Spleen (tissue), 11 donors: ENCODE results near the gene NXPE3. TPM values are rescaled to one million over a fixed set of nuclear protein-coding genes. Genes with fewer than 3 reads are reported as not detected.
A peak's percentile ranks its signal among the peaks of the same experiment; 100 is the strongest.

Experiments
- DNase-seq: peaks from one replicate; pipeline ENCODE4 v3.0.0-alpha.2; 2020
- H3K27ac ChIP-seq, 8 donors: fragments of 200-600 bp; sonication (generic) in 7 of 8; 1 replicate in 4 of 8; 2 replicates in 4 of 8; pipeline versions ENCODE4 v1.5.0 to v1.8.0; 2016 to 2021; ENCODE audit warnings: inconsistent platforms in 4 of 8, mild to moderate bottlenecking in 4 of 8, moderate library complexity in 1 of 8
- H3K27me3 ChIP-seq, 7 donors: fragments of 200-600 bp; sonication (generic) in 6 of 7; replicated peaks in 1 of 7; 1 replicate in 4 of 7; 2 replicates in 3 of 7; pipeline versions ENCODE4 v1.5.0 to v1.8.0; 2016 to 2021; ENCODE audit warnings: inconsistent platforms in 3 of 7, mild to moderate bottlenecking in 1 of 7
- H3K36me3 ChIP-seq, 6 donors: fragments of 200-600 bp; sonication (generic) in 5 of 6; 1 replicate in 4 of 6; 2 replicates in 2 of 6; pipeline versions ENCODE4 v1.5.0 to v1.8.0; 2016 to 2021; ENCODE audit warnings: inconsistent platforms in 2 of 6
- H3K4me1 ChIP-seq, 6 donors: fragments of 200-600 bp; sonication (generic) in 5 of 6; 1 replicate in 3 of 6; 2 replicates in 3 of 6; pipeline versions ENCODE4 v1.5.0 to v1.8.0; 2016 to 2021; ENCODE audit warnings: inconsistent platforms in 3 of 6
- H3K4me3 ChIP-seq, 8 donors: fragments of 200-600 bp; sonication (generic) in 7 of 8; 1 replicate in 4 of 8; 2 replicates in 4 of 8; pipeline versions ENCODE4 v1.5.0 to v1.8.0; 2016 to 2021; ENCODE audit warnings: inconsistent platforms in 4 of 8, mild to moderate bottlenecking in 4 of 8, moderate library complexity in 2 of 8
- H3K9me3 ChIP-seq, 8 donors: fragments of 200-600 bp; sonication (generic) in 7 of 8; 1 replicate in 4 of 8; 2 replicates in 4 of 8; pipeline versions ENCODE4 v1.5.0 to v1.8.0; 2016 to 2021; ENCODE audit warnings: inconsistent platforms in 4 of 8
- CTCF ChIP-seq, 11 experiments: fragments of 200-600 bp in 7 of 11; fragments of 450-650 bp in 4 of 11; sonication (generic) in 4 of 11; IDR thresholded peaks in 8 of 11; conservative IDR thresholded peaks in 3 of 11; 1 replicate in 7 of 11; 2 replicates in 4 of 11; pipeline versions ENCODE4 v1.4.0 to v1.8.0; 2016 to 2021; ENCODE audit warnings: antibody characterized with exemption in 11 of 11, inconsistent platforms in 4 of 11, mild to moderate bottlenecking in 1 of 11
- POLR2A ChIP-seq, 3 donors: fragments of 450-650 bp; IDR thresholded peaks; one replicate each; pipeline ENCODE4 v1.5.1; 2017; ENCODE audit warnings: antibody characterized with exemption in 3 of 3, mild to moderate bottlenecking in 1 of 3
- POLR2AphosphoS5 ChIP-seq, 3 donors: sonication (generic); formaldehyde crosslinking; IDR thresholded peaks; one replicate each; pipeline ENCODE4 v1.5.1; 2017; ENCODE audit warnings: antibody characterized with exemption in 3 of 3
- WGBS, 5 donors: extraction: QIAGEN DNeasy Blood & Tissue Kit in 3 of 5; methylation state at CpG; one replicate each; pipeline versions ENCODE4 v1.1.5 to v1.1.7; 2013 to 2018; 5-methylcytosine and 5-hydroxymethylcytosine counted together
- intact Hi-C: fragments of 100-400 bp; cut with DNase I; formaldehyde crosslinking; loops from one replicate; pipeline ENCODE4 v1.15.0; 2023; ENCODE audit warnings: low total_unique reads
- polyA plus RNA-seq, 3 donors: library from polyadenylated mRNA; stranded (reverse); fragments of 200-250 nt; gene quantifications; one replicate each; pipeline ENCODE4 v1.2.1, GENCODE V29; 2013
- total RNA-seq, 7 donors: library from RNA; depleted of rRNA in 3 of 7; stranded (reverse); fragments of >200 nt in 3 of 7; fragmentation: NEBNext Ultra II Directional in 4 of 7; extraction: Animal tissue kit (Norgen Biotek cat#: 25700) in 4 of 7; gene quantifications; one replicate each; pipeline versions ENCODE4 v1.1.0 to v1.2.1, GENCODE V29; 2016 to 2021
- donor health status: healthy with polysubstance abuse.
- donor health status: DM: no; HTN: no; CAD: no; lungs with moderate emphysema.
- donor health status: DM: no; HTN: no; CAD: no.
- donor health status: Bipolar disorder and iron deficiency.
- donor health status: healthy.
- donor health status: DM: no; HTN: no; CAD: no.
- donor health status: DM: yes; HTN: yes; CAD: no.

The NXPE3 gene
- total and polyA plus RNA-seq, 10 donors = 6.9 to 39.1 (median 25.5) TPM

GRCh38 chr3:101791778-101792177 is 12.8 kb downstream of the NXPE3 start:
- 56 to 76% (median 66%) methylated on average over 4 of the region's 4 CpGs for WGBS, 5 donors
- no peak overlapping the region for H3K4me3 ChIP-seq
- H3K36me3 ChIP-seq = peaks cover 4 to 90% (median 43%) of the 10 kb centered on the region in 6 donors
- no peak for DNase-seq
- intact Hi-C loops = no loop called here
- TF ChIP-seq POLR2A (IDR thresholded peaks at IDR 0.05) (no peak), POLR2AphosphoS5 (IDR thresholded peaks at IDR 0.05) (no peak), CTCF (IDR thresholded peaks at IDR 0.05 in 8 of 11, conservative IDR thresholded peaks at IDR 0.05 in 3 of 11) (no peak)
- no peaks in the 10 kb centered on the region for H3K27me3 ChIP-seq
- H3K27ac ChIP-seq = peak overlapping the region in 4 of 8 donors; percentile 27 to 62 (median 50)
- H3K9me3 ChIP-seq = peaks cover 0 to 13% (median 3%) of the 10 kb centered on the region in 8 donors
- H3K4me1 ChIP-seq = peaks cover 0 to 60% (median 18%) of the 10 kb centered on the region in 6 donors

GRCh38 chr3:101796077-101796680 is 17.2 kb downstream of the NXPE3 start:
- TF ChIP-seq CTCF (IDR thresholded peaks at IDR 0.05 in 8 of 11, conservative IDR thresholded peaks at IDR 0.05 in 3 of 11) (no peak), POLR2A (IDR thresholded peaks at IDR 0.05) (no peak), POLR2AphosphoS5 (IDR thresholded peaks at IDR 0.05) (no peak)
- 90 to 95% (median 94%) methylated on average over 3 of the region's 3 CpGs for WGBS, 5 donors
- Histone ChIP-seq H3K4me1 (peaks cover 0 to 33% (median 12%) of the 10 kb centered on the region in 6 donors), H3K27ac (no peak overlapping the region), H3K27me3 (no peaks in the 10 kb centered on the region), H3K9me3 (peaks cover 0 to 13% (median 3%) of the 10 kb centered on the region in 8 donors), H3K36me3 (peaks cover 0 to 73% (median 19%) of the 10 kb centered on the region in 6 donors), H3K4me3 (no peak overlapping the region)
- intact Hi-C loops = no loop called here
- no peak for DNase-seq

GRCh38 chr3:101801174-101801573 is 22.2 kb downstream of the NXPE3 start:
- WGBS, 5 donors = 75 to 97% (median 94%) methylated on average over 2 to 4 of the region's 4 CpGs
- H3K4me1 ChIP-seq = peaks cover 0 to 33% (median 9%) of the 10 kb centered on the region in 6 donors
- intact Hi-C loops = no loop called here
- no peaks in the 10 kb centered on the region for H3K9me3 ChIP-seq
- TF ChIP-seq POLR2A (IDR thresholded peaks at IDR 0.05) (no peak), CTCF (IDR thresholded peaks at IDR 0.05 in 8 of 11, conservative IDR thresholded peaks at IDR 0.05 in 3 of 11) (no peak), POLR2AphosphoS5 (IDR thresholded peaks at IDR 0.05) (no peak)
- no peak for DNase-seq
- no peak overlapping the region for H3K27ac ChIP-seq
- H3K27me3 ChIP-seq = no peaks in the 10 kb centered on the region
- H3K36me3 ChIP-seq = peaks cover 0 to 64% (median 19%) of the 10 kb centered on the region in 6 donors
- no peak overlapping the region for H3K4me3 ChIP-seq

GRCh38 chr3:101802179-101802578 is 23.2 kb downstream of the NXPE3 start:
- no peak overlapping the region for H3K4me3 ChIP-seq
- H3K4me1 ChIP-seq = peaks cover 0 to 24% (median 9%) of the 10 kb centered on the region in 6 donors
- intact Hi-C loops = no loop called here
- no peaks in the 10 kb centered on the region for H3K9me3 ChIP-seq
- no peaks in the 10 kb centered on the region for H3K27me3 ChIP-seq
- H3K36me3 ChIP-seq = peaks cover 0 to 68% (median 22%) of the 10 kb centered on the region in 6 donors
- TF ChIP-seq CTCF (IDR thresholded peaks at IDR 0.05 in 8 of 11, conservative IDR thresholded peaks at IDR 0.05 in 3 of 11) (no peak), POLR2A (IDR thresholded peaks at IDR 0.05) (no peak), POLR2AphosphoS5 (IDR thresholded peaks at IDR 0.05) (no peak)
- WGBS, 5 donors = 92 to 98% (median 94%) methylated on average over 2 of the region's 2 CpGs
- H3K27ac ChIP-seq = no peak overlapping the region
- no peak for DNase-seq
